Stimulated activated CD4-positive, alpha-beta T cell treated with anti-CD3 and anti-CD28 coated beads, Interleukin-4, amount 100 ng/mL, for 1 hour (primary cell): Measurements from ENCODE around the gene DTX1.
A peak's percentile ranks its signal among the peaks of the same experiment; 100 is the strongest.

Source experiments
- DNase-seq: peaks from one replicate; pipeline ENCODE4 v3.0.0-alpha.2; 2020

The DTX1 gene

DNA sequence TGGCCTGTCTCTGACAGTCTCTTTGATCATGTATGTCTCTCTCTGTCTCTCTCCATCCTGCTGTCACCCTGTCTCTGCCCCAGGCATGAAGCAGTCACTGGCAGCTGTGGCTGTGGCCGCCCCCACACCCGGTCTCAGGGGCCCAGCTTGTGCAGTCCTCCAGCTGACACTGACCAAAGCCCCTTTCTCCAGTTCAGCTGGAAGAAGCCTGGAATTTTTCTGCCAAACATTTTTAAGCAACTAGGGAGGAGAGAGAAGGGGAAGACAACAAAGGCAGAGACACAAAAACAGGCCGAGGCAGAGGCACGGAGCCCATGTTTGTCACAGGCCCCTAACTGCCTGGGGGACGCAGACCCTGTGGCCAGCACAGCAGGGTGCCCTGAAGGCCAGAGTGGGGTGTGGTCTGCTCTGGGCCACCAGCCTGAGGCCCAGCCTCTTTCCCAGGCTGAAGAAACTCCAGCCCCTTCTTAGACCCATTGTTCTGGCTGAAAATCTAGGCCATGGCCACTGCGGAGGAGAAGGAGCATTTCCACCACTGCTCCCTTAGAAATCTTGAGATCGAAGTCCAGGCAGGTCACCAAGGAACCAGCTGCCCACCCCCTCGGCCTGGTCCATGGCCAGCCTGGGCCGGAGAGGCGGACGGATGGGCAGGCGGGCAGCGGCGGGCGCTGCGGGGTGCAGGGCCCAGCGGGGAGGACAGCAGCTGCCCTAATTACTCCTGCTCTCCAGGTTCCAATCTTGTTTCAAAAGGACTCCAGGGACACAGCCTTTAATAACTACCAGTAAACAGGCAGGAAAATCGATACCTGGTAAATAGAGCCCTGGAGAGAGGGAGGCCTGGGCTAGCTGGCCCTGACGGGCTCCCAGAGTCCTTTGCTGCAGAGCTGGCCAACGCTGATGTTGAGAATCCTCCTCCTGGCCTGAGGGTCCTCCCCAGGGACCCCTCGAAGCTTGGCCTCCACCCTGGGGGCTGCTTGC lies 14.9 kb downstream of the DTX1 start:
- no peak for DNase-seq

DNA sequence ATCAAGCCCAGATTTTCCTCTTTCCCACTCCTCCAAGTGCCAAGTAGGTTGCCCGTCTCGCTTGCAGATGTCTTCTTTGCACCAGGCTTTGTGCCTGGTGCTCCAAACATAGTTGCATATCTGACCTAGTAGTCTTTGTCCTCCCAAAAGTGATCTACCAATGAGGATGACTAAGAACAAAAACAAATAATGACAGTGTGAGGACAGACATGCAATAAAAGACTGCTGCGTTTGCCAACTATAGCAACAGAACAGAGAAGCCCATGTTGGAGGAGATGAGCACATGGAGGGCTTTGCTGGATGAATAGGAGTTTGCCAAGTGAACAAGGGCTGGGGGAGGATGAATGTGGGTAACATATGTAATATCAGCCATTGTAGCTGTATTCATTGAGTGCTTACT lies 15.6 kb downstream of the DTX1 start:
- DNase-seq = no peak

GRCh38 chr12:113073586-113073985 lies 17.1 kb downstream of the DTX1 start:
- DNase-seq = no peak

- no peak for DNase-seq
These were observed 18.7 kb downstream of the DTX1 start for GRCh38 chr12:113075137-113075683.

GRCh38 chr12:113077057-113077858 lies 20.7 kb downstream of the DTX1 start:
- DNase-seq = no peak

DNA sequence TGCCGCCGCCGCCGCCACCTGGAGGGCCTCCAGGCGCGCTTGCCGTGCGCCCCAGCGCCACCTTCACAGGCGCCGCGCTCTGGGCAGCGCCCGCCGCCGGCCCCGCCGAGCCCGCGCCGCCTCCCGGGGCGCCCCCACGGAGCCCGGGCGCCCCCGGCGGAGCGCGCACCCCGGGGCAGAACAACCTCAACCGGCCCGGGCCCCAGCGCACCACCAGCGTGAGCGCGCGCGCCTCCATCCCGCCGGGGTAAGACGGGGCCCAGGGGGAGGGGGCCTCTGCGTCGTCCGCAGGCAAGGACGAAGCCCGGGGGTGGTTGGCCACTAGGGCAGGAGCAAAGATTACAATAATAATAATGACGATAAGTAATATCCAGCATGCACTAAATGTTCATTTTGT lies 21.3 kb downstream of the DTX1 start:
- no peak for DNase-seq

DNA sequence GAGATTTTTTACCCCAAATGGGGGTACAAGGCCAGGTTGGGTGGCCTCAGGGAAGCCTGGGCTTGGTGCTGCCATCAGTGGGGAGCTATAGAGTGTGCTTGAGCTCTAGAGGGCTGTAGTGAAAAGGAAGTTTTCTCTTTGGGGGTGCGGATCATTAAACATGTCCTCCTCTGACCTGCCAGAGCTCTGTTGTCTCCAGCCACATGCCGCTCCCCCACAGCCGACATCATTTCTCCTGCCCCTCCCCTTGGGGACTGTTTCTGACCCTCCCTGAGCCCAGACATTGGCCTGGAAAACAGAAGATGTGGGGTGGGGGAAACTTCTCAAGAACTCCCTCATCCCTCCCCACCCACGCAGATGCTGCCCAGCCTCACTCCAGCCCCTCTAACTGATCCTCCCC lies 25.3 kb downstream of the DTX1 start:
- no peak for DNase-seq

- no peak for DNase-seq
These were observed 26.1 kb downstream of the DTX1 start for GRCh38 chr12:113082486-113083148.

- DNase-seq = no peak
These were observed 27.4 kb downstream of the DTX1 start for GRCh38 chr12:113083863-113084435.

- peak; percentile 22 for DNase-seq
These were observed 30.0 kb downstream of the DTX1 start for GRCh38 chr12:113086249-113087164.

DNA sequence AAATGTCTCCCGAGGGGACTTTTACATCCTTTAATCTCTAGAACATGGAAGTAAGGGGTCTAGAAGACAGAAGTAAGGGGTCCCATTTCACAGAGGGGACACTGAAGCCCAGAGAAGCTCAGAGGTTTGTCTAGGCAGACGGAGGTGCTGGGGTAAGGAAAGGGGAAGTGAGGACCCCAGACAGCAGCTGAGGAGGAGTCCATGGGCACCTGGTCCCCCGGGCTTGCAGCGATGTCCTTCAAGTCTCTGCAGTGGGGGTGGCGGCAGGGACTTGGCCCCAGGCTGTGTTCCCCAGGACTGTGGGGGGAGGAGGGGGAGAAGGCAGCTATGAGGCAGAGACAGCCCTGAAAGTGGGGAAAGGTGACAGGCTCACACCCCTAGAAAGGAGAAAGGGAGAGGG lies 30.7 kb downstream of the DTX1 start:
- DNase-seq = no peak

- DNase-seq = no peak
These were observed 31.5 kb downstream of the DTX1 start for GRCh38 chr12:113088037-113088436.

DNA sequence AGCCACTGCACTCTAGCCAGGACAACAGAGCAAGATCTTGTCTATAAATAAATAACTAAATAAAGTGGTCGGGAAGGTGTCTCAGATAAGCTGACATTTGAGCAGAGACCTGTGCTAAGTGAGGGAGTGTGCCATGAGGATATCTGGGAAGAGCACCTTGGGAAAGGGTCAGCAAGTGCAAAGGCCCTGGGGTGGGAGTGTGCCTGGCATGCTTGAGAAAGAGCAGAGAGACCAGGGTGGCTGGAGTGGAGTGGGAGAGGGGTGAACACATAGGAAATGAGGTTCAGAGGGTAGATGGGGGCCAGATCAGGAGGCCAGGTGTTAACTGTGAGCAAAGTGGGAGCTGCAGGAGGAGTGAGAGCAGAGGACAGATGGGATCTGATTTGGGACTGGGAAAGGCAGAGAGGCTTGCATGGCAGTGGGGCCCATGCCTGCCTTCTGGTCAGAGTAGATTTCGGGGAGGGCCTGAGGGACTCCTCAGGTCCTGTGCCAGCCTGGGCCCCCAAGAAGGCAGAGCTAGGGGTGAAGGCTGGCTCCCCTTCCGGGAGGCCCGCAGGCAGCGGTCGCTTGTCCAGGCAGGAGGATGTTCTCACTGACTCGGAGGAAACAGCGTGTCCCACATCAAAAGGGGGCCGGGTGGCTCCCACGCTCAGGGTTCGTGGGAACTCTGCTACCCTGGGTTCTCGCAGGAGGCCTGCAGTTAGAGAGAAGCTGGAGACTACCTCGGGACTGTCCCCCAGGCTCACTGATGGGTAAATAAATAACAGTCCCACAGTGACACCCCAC lies 32.6 kb downstream of the DTX1 start:
- DNase-seq = peak; percentile 61

- DNase-seq = no peak
These were observed 33.3 kb downstream of the DTX1 start for GRCh38 chr12:113089839-113090238.

GRCh38 chr12:113090740-113091139 lies 34.2 kb downstream of the DTX1 start:
- no peak for DNase-seq

- DNase-seq = no peak
These were observed 35.0 kb downstream of the DTX1 start for GRCh38 chr12:113091506-113091905.

DNA sequence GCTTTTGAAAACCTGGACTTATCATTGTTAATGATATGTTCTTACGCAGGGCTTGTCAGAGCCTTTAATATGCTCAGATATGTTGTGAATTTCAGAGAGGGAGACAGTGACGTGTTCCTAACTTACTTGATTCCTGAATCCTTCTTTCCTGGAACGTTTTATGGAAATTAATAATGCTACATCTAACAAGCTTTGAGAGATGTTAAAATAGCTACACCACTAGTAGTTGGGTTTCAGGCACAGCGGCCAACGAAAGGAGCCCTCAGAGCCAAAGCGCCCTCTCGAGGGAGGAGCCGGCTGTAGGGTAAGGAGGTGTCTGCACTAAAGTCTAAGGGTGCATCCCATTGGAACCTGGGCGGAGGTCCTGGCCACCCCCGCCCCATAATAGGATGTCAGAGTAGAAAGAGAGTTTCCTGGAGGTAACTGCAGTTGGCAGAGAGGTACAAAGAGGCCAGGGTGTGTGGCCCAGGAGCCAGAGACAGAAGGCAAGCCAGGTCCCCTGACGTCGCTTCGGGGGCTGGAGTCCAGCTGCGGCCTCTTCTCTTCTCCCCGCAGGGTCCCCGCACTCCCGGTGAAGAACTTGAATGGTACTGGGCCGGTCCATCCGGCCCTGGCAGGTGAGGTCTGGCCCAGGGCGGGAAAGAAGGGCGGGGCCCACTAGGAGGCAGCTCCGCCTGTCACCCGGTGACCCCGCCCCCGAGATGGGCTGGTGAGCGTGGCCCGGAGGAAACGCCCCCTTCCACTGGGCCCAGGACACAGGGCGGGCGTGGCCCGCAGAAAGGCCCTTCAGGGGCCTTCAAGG lies 36.3 kb downstream of the DTX1 start:
- DNase-seq = no peak

- no peak for DNase-seq
These were observed 37.0 kb downstream of the DTX1 start for GRCh38 chr12:113093409-113094101.

DNA sequence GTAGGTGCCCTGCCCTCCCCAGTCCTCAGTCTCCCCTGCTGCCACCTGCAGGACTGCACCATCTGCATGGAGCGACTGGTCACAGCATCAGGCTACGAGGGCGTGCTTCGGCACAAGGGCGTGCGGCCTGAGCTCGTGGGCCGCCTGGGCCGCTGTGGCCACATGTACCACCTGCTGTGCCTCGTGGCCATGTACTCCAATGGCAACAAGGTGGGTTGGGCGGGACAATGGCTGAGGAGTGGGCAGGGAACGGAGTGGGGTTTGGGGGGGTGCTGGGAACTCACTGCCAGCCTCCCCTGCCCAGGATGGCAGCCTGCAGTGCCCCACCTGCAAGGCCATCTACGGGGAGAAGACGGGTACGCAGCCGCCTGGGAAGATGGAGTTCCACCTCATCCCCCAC lies 38.2 kb downstream of the DTX1 start:
- DNase-seq = no peak
